Neural cell (in vitro differentiated cells): Measurements from ENCODE around the gene FOXC2. TPM values are rescaled to one million over a fixed set of nuclear protein-coding genes. Genes with fewer than 3 reads are reported as not detected.

Source experiments
- H2AFZ ChIP-seq: fragments of 200-600, 300-800 bp; sonication (generic), shearing (Covaris generic); 2 replicates; pipeline ENCODE4 v1.6.0; 2014; ENCODE audit warnings: low read depth, mild to moderate bottlenecking, antibody characterized with exemption, low read length, moderate library complexity
- H3F3A ChIP-seq: fragments of 200-600 bp; shearing (Covaris generic); 2 replicates; pipeline ENCODE4 v1.6.1; 2016; ENCODE audit warnings: mild to moderate bottlenecking, moderate library complexity, mixed read lengths, antibody characterized with exemption, low read length; ENCODE audit not compliant: insufficient read depth, poor library complexity, severe bottlenecking
- H3K27ac ChIP-seq: fragments of 200-600, 300-800 bp; sonication (generic), shearing (Covaris generic); 2 replicates; pipeline ENCODE4 v1.5.1; 2014; ENCODE audit warnings: mild to moderate bottlenecking, low read length, moderate library complexity
- H3K27me3 ChIP-seq: fragments of 300-800, 200-600 bp; sonication (generic), shearing (Covaris generic); 2 replicates; pipeline ENCODE4 v1.6.0; 2014; ENCODE audit warnings: mild to moderate bottlenecking, low read depth, low read length, moderate library complexity; ENCODE audit not compliant: insufficient read depth
- H3K36me3 ChIP-seq: fragments of 300-800, 200-600 bp; sonication (generic), shearing (Covaris generic); 2 replicates; pipeline ENCODE4 v1.5.1; 2014; ENCODE audit warnings: mild to moderate bottlenecking, antibody characterized with exemption, low read length, moderate library complexity; ENCODE audit not compliant: insufficient read depth
- H3K4me2 ChIP-seq: fragments of 300-800, 200-600 bp; sonication (generic), shearing (Covaris generic); 2 replicates; pipeline ENCODE4 v1.6.0; 2014; ENCODE audit warnings: mild to moderate bottlenecking, low read length
- H3K4me3 ChIP-seq: fragments of 300-800, 200-600 bp; sonication (generic), shearing (Covaris generic); 2 replicates; pipeline ENCODE4 v1.5.1; 2014; ENCODE audit warnings: mild to moderate bottlenecking, low read length, moderate library complexity
- H3K79me2 ChIP-seq: fragments of 200-600 bp; shearing (Covaris generic); replicated peaks from 2 replicates; pipeline ENCODE4 v1.6.0; 2014; ENCODE audit warnings: mild to moderate bottlenecking, low read length, moderate library complexity; ENCODE audit not compliant: insufficient read depth
- H3K9ac ChIP-seq: fragments of 300-800, 200-600 bp; sonication (generic), shearing (Covaris generic); 2 replicates; pipeline ENCODE4 v1.6.1; 2016; ENCODE audit warnings: mild to moderate bottlenecking, low read length, mixed read lengths
- H3K9me2 ChIP-seq: fragments of 200-600 bp; shearing (Covaris generic); 2 replicates; pipeline ENCODE4 v1.6.1; 2016; ENCODE audit warnings: mild to moderate bottlenecking, low read length, mixed read lengths; ENCODE audit not compliant: insufficient read depth
- H3K9me3 ChIP-seq: fragments of 200-600, 300-800 bp; sonication (generic), shearing (Covaris generic); 2 replicates; pipeline ENCODE4 v1.6.1; 2016; ENCODE audit warnings: mild to moderate bottlenecking, mixed run types, low read length, moderate library complexity, mixed read lengths
- H4K20me1 ChIP-seq: fragments of 200-600 bp; shearing (Covaris generic); 2 replicates; pipeline ENCODE4 v1.6.1; 2016; ENCODE audit warnings: mild to moderate bottlenecking, mixed run types; ENCODE audit not compliant: insufficient read depth
- CTCF ChIP-seq: fragments of 450-650 bp; IDR thresholded peaks from 2 replicates; pipeline ENCODE4 v1.5.1; 2014; ENCODE audit warnings: antibody characterized with exemption, mild to moderate bottlenecking, moderate library complexity; ENCODE audit not compliant: poor library complexity, severe bottlenecking
- EP300 ChIP-seq: fragments of 450-650 bp; conservative IDR thresholded peaks from 2 replicates; pipeline ENCODE4 v1.6.1; 2014; ENCODE audit warnings: antibody characterized with exemption, mild to moderate bottlenecking, moderate library complexity; ENCODE audit not compliant: poor library complexity, severe bottlenecking
- EZH2 ChIP-seq: fragments of 200-600, 300-800 bp; shearing (Covaris generic), sonication (generic); IDR thresholded peaks from 2 replicates; pipeline ENCODE4 v1.6.1; 2014; ENCODE audit warnings: antibody characterized with exemption, low read length, borderline replicate concordance, mild to moderate bottlenecking; ENCODE audit not compliant: insufficient read depth, poor library complexity, severe bottlenecking
- MXI1 ChIP-seq: fragments of 450-650 bp; conservative IDR thresholded peaks from 2 replicates; pipeline ENCODE4 v1.6.1; 2014; ENCODE audit warnings: antibody characterized with exemption, mild to moderate bottlenecking; ENCODE audit not compliant: poor library complexity, severe bottlenecking
- POLR2AphosphoS5 ChIP-seq: IDR thresholded peaks from 2 replicates; pipeline ENCODE4 v1.6.1; 2012
- RAD21 ChIP-seq: fragments of 450-650 bp; conservative IDR thresholded peaks from 2 replicates; pipeline ENCODE4 v1.6.1; 2014; ENCODE audit warnings: antibody characterized with exemption, mild to moderate bottlenecking, moderate library complexity
- SMC3 ChIP-seq: fragments of 450-650 bp; conservative IDR thresholded peaks from 2 replicates; pipeline ENCODE4 v1.6.1; 2014; ENCODE audit warnings: antibody characterized with exemption, mild to moderate bottlenecking, moderate library complexity; ENCODE audit not compliant: poor library complexity
- TAF1 ChIP-seq: IDR thresholded peaks from 2 replicates; pipeline ENCODE4 v1.6.1; 2012; ENCODE audit warnings: low read depth
- polyA plus RNA-seq: library from polyadenylated mRNA; depleted of rRNA; stranded (reverse); fragments of >200 nt; gene quantifications from 2 replicates; pipeline ENCODE4 v1.2.3, GENCODE V29; 2014
- TF ChIP-seq, protein P1 (sequence below): IDR thresholded peaks from 2 replicates; pipeline ENCODE4 v1.6.1; 2012; ENCODE audit warnings: borderline replicate concordance

FOXC2 gene
- polyA plus RNA-seq, 1 donor from 2014 or later = not detected

DNA sequence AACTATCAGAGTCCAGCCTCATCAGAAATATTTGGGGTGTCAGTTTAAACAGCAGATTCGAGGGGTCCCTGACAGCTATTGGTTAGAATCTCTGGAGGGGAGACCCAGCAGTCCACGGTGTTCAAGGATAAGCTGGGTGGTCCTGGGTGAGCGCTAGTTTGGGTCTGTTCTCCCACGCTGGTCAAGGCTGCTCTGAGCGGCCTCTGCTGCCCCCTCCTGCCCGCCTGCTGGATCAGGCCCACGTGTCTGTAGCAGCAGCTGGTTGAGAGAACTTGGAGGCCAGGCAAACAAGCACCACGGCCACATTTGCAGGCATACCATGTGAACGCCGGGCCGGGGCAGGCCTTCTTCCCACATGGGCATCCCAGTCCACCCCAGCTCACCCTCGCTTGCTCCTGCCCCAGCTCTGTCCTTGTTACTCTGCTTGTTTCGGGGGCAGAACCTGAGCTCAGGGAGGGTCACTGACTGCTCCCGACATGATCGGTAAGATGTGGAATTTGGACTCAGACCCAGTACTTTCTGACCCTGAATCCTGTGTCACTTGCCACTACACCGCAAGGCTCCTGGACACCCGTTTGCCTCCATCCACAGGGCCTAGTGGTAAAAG, 48.9 kb upstream of the FOXC2 start:
- TF ChIP-seq EZH2 (no peak), RAD21 (peak; percentile 93), CTCF (peak; percentile 89), POLR2AphosphoS5 (no peak), EP300 (no peak), MXI1 (no peak), SMC3 (peak; percentile 92)
- Histone ChIP-seq H3K27me3 (peaks cover 77% of the 10 kb centered on the region), H3K4me3 (no peak overlapping the region), H3F3A (no peaks in the 10 kb centered on the region), H3K36me3 (no peaks in the 10 kb centered on the region), H3K9ac (no peak overlapping the region), H3K9me2 (no peaks in the 10 kb centered on the region), H3K27ac (no peak overlapping the region), H3K9me3 (no peaks in the 10 kb centered on the region), H2AFZ (no peak overlapping the region), H4K20me1 (no peaks in the 10 kb centered on the region), H3K79me2 (no peaks in the 10 kb centered on the region), H3K4me2 (no peak overlapping the region)

- Histone ChIP-seq H3K79me2 (no peaks in the 10 kb centered on the region), H3F3A (no peaks in the 10 kb centered on the region), H3K9me2 (no peaks in the 10 kb centered on the region), H3K9me3 (no peaks in the 10 kb centered on the region), H3K4me2 (no peak overlapping the region), H3K27me3 (peaks cover 64% of the 10 kb centered on the region), H4K20me1 (no peaks in the 10 kb centered on the region), H3K36me3 (no peaks in the 10 kb centered on the region), H2AFZ (no peak overlapping the region), H3K4me3 (no peak overlapping the region), H3K27ac (no peak overlapping the region), H3K9ac (no peak overlapping the region)
- TF ChIP-seq SMC3 (no peak), EP300 (no peak), RAD21 (no peak), CTCF (no peak), MXI1 (no peak), EZH2 (no peak), POLR2AphosphoS5 (no peak), TAF1 (no peak)
- TF ChIP-seq, protein P1, sequence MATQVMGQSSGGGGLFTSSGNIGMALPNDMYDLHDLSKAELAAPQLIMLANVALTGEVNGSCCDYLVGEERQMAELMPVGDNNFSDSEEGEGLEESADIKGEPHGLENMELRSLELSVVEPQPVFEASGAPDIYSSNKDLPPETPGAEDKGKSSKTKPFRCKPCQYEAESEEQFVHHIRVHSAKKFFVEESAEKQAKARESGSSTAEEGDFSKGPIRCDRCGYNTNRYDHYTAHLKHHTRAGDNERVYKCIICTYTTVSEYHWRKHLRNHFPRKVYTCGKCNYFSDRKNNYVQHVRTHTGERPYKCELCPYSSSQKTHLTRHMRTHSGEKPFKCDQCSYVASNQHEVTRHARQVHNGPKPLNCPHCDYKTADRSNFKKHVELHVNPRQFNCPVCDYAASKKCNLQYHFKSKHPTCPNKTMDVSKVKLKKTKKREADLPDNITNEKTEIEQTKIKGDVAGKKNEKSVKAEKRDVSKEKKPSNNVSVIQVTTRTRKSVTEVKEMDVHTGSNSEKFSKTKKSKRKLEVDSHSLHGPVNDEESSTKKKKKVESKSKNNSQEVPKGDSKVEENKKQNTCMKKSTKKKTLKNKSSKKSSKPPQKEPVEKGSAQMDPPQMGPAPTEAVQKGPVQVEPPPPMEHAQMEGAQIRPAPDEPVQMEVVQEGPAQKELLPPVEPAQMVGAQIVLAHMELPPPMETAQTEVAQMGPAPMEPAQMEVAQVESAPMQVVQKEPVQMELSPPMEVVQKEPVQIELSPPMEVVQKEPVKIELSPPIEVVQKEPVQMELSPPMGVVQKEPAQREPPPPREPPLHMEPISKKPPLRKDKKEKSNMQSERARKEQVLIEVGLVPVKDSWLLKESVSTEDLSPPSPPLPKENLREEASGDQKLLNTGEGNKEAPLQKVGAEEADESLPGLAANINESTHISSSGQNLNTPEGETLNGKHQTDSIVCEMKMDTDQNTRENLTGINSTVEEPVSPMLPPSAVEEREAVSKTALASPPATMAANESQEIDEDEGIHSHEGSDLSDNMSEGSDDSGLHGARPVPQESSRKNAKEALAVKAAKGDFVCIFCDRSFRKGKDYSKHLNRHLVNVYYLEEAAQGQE = no peak
Measured at GRCh38 chr16:86519007-86519648, 47.5 kb upstream of the FOXC2 start.
